NCI-H1436 (cell line): ENCODE data around the gene SMURF1.

Source experiments
- DNase-seq: peaks from one replicate; lab custom pipeline; 2025; lab: John Stamatoyannopoulos, UW

SMURF1 gene

GRCh38 chr7:99005776-99006175 is 138.1 kb downstream of the SMURF1 start:
- DNase-seq, result no peak

DNA sequence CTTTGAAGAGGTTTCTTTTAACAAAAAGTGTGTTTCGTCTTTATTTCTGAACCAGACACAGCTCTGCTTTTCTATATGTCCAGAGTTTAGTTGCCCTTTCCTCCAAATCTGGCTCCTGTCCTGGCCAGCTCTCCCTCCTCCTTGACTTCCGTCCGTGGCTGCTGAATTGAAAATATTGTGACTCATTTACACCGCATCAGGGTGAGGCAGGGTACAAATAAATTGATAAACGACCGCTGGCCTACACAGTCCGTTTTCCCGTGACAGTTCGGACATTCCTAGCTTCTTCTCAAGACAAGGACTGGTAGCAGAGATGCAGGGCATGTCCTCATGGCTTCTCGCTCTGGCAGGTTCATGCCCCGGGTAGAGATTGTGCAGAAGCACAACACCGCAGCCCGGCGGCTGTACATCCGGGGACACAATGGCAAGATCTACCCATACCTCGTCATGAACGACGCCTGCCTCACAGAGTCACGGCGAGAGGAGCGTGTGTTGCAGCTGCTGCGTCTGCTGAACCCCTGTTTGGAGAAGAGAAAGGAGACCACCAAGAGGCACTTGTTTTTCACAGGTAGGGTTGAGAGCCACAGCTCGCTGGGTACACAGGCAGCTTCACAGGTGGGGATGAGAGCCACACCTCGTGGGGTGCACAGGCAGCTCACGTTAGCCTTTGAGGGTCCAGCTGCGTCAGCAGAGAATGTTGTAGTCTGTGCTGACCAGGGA is 139.0 kb downstream of the SMURF1 start:
- no peak for DNase-seq

DNA sequence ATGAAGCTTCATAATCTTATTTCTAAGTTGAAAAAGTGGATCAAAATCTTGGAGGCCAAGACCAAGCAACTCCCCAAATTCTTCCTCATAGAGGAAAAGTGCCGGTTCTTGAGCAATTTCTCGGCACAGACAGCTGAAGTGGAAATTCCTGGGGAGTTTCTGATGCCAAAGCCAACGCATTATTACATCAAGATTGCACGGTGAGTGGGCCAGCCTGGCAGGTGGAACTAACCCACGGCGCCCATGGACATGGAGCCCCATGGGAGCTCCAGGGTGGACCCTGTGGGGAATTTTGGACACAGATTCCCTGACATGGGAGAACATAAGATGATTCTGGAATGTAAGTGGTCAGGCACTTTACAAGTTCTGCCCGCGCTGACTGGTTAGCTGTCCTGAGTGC is 139.7 kb downstream of the SMURF1 start:
- DNase-seq, result no peak

DNA sequence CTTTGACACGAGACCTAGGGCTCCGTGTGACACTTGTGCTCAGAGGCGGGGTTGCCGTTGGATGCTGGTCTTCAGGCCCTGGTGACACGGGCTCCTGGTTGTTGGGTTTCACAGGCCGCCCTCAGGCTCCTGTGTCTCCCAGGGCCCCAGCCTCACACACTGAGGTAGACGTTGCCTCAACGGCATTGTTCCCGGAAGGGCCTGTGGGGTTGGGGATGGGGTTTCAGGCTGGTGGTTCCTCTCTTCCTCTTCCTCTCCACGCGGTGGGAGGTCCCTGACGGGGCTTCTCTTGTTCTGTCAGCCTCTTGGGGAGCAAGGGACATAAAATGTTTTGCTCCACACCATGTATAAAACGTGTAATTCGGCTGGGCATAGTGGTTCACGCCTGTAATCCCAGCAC is 140.5 kb downstream of the SMURF1 start:
- DNase-seq, result no peak

DNA sequence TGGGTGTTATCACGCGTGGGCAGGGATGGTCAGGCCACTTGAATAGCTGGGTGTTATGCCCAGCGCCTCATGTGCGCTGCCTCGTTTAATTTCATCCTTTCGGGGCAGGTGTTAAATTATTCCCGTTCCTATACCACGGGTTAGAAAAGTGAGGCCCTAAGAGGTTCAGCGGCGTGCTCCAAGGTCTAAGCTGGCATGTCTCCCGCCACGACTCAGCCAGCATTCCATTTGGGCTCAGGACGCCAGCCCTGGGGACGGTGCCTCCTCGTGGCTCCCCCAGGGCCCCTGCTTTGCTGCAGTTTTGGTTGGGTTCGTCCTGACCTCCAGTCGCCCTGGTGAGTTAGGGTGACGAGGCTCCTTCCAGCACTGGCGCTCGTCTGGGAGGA is 141.1 kb downstream of the SMURF1 start:
- DNase-seq, result no peak

GRCh38 chr7:99002148-99002826 is 141.6 kb downstream of the SMURF1 start:
- no peak for DNase-seq

DNA sequence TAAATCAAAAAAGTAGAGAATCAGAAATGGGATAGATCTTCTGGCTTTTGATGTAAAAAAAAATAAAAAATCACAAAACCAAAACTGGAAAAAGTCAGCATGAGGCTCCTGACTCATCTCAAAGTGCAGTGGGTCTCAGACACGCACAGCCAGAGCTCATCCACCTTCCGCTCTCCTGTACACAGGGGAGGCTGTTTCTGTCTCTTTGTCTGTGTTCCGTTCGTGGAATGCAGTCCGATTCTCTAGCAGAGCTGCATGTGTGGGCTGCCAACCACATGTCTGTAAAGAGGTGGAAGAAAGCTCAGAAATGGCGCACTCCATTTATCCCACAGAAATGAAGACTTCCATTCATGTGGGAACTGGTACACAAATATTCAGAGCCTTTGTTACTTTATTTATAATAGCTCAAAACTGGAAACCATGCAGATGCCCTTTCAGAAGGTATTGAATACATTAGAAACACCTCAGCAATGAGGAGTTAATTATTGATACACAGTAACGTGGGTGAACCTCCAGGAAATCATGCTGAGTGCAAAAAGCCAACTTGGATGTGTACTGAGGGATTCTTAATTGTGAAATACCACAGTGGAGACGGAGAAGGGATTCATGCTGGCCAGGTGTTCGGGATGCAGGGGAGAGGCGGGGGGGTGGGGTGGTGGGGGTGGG is 142.3 kb downstream of the SMURF1 start:
- DNase-seq, result no peak

DNA sequence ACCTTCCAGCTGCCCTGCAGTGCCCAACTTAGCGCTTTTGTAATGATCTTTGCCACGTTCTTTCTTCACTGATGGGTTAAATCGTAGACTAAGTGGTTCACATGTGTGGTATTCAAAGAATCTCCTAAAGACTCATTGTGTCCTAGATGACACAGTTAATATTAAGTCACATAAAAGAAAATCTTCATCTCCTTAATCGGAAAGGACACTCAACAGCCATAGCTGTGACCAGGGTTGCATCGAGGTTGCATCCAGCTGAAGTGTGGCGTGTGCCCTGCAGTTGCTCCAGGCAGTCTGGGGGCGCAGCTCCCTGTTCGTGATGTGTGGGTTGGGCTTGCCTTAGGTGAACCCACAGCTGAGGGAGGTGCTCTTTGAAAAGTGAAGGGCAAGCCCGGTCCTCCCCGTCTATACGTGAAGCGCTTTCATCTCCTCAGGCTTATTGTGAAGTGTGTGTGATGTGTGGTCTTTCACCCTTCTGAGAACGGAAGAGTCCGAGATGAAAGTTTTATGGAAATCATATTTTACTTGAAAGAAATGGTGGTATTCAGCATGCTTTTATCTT is 142.9 kb downstream of the SMURF1 start:
- no peak for DNase-seq

DNA sequence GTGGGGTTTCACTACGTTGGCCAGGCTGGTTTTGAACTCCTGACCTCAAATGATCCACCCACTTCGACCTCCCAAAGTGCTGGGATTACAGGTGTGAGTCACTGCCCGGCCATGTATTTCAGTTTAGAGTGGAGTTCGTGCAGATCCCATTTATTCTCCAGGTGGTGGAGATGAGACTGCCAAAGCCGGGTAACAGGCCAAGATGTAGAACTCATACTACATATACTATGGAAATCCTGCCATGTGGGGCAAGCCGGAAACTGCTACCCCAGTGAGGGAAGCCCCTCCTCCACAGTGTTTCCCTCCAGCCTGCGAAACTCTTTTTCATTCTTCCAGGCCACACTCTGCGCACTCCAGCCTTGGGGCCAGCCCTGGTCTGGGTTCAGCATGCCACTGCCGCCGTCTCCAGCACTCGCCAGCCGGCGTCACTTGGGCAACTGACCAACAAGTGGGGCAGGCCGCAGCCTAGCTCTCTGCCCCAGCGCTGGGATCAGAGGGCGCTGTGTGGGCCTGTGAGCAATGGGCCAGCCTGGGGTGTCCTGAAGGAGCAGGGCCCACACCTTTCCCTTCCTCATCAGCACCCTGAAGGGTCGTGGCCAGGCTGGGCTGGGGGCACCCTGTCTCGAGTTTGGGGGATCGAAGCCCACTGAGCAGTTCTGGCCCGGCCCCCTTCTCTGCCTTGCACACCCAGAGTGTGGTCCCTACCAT is 143.6 kb downstream of the SMURF1 start:
- DNase-seq, result no peak

DNA sequence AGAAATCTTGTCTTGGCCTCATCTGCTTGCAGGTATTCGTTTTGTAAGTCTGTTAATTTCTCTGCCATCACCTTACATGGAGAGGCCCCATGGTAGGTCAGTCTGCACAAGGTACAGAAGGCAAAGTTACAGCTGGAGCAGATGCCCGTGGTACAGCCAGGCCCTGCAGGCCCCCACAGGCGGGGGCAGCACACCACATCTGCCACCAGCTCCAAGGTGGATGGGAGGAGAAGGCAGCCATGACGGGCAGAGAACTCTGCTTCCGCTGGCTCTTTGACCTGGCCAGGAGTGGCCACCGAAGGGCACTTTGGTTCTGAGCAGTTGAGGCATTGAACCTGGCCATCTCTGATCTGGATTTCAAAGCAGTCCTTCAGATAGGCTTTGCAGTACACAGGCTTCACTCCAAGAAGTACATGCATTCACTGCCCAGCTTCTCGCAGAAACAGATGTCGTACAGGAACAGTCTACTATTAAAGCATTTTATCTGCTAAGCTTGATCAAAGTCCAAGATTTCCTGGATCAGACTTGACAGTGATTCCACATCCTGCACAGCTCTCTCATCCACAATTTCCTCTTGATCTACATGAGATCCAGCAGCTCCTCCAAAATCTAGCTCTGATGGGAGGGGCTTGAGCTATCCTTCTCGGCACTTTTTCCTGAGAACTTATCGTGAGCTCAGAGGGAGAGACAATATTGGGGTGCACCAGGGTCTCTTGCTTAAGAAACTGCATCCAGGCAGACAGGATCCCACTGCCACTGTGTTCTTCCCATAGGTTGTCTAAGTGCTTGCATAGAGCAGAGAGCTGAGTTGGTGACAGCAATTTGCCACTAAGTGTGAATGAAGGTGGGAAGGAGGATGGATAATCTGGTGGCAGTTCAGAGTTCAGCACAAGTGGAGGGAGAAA is 144.8 kb downstream of the SMURF1 start:
- DNase-seq, result no peak

GRCh38 chr7:98997846-98998245 is 146.1 kb downstream of the SMURF1 start:
- DNase-seq, result no peak

GRCh38 chr7:98996150-98996552 is 147.8 kb downstream of the SMURF1 start:
- no peak for DNase-seq

GRCh38 chr7:98995523-98996149 is 148.3 kb downstream of the SMURF1 start:
- DNase-seq, result no peak

GRCh38 chr7:98995111-98995510 is 148.8 kb downstream of the SMURF1 start:
- no peak for DNase-seq

- DNase-seq, result no peak
Observed at GRCh38 chr7:98994046-98994944, 149.6 kb downstream of the SMURF1 start.

GRCh38 chr7:98993024-98993897 is 150.6 kb downstream of the SMURF1 start:
- no peak for DNase-seq

GRCh38 chr7:98992076-98992475 is 151.8 kb downstream of the SMURF1 start:
- no peak for DNase-seq

- no peak for DNase-seq
Observed at GRCh38 chr7:98991141-98991540, 152.8 kb downstream of the SMURF1 start.

DNA sequence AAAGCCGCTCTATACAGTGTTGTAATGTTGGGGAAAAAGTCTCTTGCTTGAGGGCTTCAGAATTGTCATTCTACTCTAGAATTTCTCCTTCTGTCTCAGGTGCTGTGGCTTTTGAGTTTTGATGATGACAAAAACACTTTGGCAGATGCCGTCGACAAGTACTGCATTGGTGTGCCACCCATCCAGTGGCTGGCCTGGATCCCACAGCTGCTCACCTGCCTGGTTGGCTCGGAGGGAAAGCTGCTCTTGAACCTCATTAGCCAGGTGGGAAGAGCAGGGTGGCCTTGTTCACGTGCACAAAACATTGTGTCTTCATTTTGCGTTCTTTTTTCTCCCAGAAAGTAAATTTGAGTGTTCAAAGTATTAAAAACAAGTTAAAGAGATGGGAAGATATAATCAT is 153.6 kb downstream of the SMURF1 start:
- DNase-seq, result no peak
